ENCODE data around the gene POLR2L. TPM values are rescaled to one million over a fixed set of nuclear protein-coding genes. Genes with fewer than 3 reads are reported as not detected.

The POLR2L gene
- total RNA-seq, 1 donor from 2014 or later: 298 TPM

DNA sequence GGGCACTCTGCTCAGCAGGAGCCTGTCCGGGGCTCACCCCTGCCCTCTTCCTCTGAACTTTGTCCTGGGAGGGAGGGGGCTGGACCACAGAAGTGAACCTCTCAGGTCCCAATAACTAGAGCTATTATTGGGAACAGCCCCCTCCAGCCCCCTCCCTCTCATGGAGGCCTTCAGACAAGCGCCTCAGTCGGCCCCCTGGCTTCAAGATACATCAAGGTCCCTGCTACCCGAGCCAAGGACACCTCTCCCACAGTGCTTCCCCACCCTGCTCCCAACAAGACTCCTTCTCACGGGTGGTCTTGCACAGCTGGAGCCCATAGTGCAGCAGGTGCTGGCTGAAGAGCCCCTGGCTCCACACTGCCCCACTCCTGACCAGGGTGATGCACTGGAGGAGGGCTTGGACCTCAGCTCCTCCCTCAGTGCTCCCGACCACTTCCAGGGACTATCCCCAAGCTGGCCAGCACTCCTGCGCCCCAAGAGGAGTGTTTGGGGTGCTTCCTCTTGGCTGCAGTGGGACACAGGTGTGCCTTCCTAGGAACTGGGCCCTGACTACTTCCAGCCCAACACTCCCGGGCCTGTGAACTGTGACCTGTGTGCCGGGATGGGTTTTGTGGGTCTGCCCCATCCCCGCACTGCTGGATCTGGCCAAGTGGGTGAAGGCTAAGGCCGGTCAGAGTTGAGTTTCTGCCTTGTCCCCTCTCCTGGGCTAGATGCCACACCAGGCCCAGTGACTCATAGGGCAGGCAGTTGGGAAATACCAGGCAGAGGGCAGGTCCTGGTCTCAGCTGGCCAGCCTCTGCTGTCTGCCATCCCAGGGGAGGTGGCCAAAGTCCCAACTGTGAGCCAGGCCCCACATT, 21.4 kb downstream of the POLR2L start:
- intact Hi-C loops (cut with DNase I): no loop called here
- DNase-seq (ENCODE audit: missing footprints) (peak; percentile 90), ATAC-seq (peak; percentile 62)

DNA sequence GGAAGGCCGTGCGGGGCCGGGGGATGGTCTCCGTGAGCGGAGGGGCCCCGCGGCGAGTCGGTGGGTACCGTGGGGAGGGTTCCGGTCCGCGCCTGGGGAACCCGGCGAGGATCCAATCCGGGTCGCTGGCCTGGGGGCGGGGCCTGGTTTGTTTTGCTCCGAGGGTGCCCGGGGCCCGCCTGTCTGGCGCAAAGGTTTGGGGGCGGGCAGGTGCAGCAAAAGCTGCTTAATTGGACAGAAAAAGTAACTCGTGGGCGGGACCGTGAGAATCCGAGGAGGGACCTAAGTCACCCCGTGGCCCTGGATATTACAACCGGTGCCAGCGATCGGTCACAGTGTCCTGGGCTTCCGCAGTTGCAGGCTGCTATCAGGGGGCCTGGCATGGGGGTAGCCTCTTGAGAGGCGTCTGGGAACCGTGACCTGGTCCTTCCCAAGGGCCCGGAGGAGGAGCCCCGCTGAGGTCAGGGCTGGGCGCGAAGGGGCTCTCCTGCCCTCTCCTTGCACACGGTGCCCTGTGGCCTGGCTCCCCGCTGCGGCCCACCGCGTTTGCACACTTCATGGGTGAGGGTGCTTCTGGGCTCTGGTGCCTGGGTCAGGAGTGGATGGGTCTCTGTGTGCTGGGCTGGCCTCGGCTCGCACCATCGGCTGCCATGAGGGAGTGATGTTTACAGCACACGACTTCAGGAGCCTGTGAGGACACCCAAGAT, 22.2 kb downstream of the POLR2L start:
- intact Hi-C loops (cut with DNase I): no loop called here
- ATAC-seq: peak; percentile 61
- DNase-seq (ENCODE audit: missing footprints): peak; percentile 95

DNA sequence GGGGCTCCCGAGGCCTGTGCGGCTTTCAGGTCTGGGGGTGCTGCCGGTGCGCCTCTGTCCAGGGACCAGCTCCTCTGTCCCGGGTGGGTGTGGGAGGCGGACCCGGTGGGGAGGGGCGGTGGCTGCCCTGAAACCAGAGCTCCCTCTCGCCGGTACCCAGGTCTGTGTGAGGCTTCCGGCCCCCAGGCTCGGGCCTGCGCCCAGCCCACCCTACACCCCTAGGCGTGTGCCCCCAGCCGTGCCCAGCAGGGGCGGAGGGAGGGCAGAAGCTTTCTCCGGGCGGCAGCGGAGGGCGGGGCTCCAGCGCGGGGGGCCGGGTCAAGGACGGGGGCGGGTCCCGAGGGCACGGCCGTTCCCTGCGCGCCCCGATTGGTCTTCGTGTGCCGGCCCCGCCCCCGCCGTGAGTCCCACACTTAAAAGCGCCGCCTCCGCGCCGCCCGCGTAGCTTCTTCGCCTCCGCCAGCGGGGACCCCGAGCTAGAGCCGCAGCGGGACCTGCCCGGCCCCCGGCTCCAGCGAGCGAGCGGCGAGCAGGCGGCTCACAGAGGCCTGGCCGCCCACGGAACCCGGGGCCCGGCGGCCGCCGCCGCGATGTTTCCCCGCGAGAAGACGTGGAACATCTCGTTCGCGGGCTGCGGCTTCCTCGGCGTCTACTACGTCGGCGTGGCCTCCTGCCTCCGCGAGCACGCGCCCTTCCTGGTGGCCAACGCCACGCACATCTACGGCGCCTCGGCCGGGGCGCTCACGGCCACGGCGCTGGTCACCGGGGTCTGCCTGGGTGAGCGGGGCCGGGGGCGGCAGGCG, 23.0 kb downstream of the POLR2L start:
- ATAC-seq (peak; percentile 83), DNase-seq (ENCODE audit: missing footprints) (peak; percentile 98)
- intact Hi-C loops (cut with DNase I): no loop called here

DNA sequence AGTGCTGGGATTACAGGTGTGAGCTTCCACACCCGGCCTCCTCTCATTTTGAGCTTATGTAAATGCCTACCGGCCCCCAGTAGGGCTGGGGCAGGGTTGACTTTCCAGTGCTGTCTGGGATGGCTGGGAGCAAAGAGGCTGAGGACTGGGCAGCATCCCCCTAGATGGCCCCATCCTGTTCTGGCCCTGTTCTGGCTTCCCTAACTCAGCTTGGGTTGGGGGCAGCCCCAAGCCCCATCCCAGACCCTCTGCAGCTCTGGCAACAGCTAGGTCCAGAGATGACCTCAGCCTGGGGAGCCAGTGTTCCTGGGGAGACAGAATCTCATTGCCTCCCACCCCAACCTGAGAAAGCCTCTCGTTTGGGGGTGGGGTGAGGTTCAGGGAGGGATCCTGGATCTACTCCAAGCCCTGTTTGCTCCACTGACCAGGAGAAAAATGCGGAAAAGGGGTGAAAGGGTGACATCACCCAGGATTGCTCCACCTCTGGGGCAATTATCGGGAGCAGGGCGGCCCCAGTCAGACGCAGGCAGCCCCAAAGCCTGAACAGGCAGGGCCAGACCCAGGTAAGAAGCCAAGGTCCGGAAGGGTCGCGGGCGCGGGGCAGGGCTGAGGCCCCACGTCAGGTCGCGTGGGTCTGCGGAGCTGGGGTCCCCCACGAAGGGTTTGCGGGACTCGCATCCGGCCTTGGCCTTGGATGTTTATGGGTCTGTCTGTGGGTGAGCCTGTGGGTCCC, 23.8 kb downstream of the POLR2L start, which contains the start of gene PNPLA2:
Gene PNPLA2 (plus strand): TSS at position 519 of the 733 bp plus-strand sequence. CDS start 805 bp downstream, outside the sequence.
- no peak for ATAC-seq
- DNase-seq (ENCODE audit: missing footprints): peak; percentile 75
- intact Hi-C loops (cut with DNase I): no loop called here

DNA sequence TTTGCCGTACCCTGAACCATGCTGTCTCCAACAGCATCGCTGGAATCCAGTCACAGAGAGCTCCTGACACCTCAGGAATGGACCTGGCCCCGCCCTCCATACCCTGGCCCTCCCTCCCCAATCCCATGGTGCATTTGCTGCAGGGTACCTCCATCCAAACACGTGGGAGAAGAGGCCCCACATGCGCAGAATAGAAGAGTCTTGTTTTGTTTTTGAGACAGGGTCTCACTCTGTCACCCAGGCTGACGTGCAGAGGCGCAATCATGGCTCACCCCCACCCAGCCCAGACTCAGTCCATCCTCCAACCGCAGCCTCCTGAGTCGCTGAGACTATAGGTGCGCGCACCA, 25.9 kb downstream of the POLR2L start:
- intact Hi-C loops (cut with DNase I): no loop called here

DNA sequence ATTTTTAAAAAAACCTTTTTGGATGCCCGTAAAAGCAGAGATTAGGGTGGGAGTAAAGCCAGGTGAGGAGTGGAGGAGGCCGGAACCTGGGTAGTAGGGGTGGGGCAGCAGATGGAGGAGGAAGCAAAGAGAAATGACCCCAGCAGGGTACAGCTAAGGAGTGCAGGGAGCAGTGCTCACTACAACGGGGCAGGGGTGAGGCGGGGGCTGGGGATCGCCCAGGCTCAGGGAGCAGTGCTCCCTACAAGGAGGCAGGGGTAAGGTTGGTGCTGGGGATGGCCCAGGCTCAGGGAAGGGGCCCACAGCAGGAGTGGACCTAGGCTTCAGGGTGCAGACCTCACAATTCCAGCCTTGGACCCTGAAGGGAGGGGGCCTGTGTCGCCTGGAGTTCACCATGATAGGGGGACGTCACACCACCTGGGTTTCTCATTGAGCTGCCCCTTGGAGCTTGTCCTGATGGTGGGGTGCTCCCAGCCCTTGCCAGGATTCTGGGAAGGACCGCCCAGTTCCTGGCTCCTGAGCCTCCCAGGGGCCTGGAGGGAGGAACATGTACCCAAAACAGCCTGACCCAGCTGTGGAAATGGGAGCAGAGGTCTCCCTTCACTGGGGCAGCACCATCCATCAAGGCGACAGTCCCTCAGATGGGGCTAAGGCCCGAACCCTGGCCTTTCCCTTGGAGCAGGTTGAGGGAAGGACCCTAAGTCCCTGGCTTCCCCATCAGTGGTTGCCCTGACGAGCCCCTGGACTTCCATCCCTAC, 26.5 kb downstream of the POLR2L start:
- DNase-seq (ENCODE audit: missing footprints) (no peak), ATAC-seq (no peak)
- intact Hi-C loops (cut with DNase I): no loop called here

More for the DNA sequence above, 25.9 kb downstream of the POLR2L start:
- ATAC-seq (no peak), DNase-seq (ENCODE audit: missing footprints) (no peak)

DNA sequence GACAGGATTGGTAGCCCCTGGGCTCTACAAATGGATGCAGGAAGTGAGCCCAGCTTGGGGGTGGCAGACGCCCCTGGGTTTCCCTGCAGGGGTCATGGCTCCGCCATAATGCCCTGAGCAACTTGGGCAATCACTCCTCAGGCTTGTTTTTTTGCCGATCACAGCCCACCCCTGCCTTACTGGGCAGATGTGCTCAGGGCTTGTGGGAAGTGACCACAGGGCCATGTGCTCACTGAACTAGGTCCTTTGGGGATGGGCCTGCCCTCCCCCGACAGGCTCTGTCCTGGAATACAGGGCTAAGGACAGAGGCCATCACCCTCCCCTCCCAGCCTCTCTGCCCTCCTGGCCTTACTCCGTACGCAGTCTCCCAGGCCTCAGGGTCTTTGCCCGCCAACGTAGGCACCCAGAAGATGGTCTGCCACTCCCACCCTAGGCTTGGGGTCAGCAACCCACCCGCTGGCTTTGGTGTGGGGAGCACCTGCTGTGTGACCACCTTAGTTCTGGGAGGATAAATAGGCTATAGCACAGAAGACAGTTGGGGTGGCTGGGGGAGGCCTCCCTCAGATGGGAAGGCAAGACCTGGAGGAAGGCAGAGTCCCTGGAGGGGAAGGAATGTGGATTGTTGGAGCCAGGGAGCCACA, 28.8 kb downstream of the POLR2L start:
- ATAC-seq (no peak), DNase-seq (ENCODE audit: missing footprints) (no peak)
- intact Hi-C loops (cut with DNase I): no loop called here

DNA sequence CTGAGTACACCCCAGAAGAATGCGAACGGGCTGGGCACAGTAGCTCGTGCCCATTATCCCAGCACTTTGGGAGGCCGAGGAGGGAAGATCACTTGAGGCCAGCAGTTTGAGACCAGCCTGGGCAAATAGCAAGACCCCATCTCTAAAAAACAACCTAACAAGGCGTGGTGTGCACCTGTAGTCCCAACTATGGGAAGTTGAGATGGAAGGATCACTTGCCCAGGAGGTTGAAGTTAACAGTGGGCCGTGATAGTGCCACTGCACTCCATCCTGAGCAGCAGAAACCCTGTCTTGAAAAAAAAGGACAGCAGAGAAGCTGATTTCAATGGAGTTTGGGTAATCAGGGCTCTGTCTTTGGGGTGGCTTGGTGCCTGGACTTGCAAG, 29.3 kb downstream of the POLR2L start:
- intact Hi-C loops (cut with DNase I): no loop called here
- DNase-seq (ENCODE audit: missing footprints): no peak
- no peak for ATAC-seq

DNA sequence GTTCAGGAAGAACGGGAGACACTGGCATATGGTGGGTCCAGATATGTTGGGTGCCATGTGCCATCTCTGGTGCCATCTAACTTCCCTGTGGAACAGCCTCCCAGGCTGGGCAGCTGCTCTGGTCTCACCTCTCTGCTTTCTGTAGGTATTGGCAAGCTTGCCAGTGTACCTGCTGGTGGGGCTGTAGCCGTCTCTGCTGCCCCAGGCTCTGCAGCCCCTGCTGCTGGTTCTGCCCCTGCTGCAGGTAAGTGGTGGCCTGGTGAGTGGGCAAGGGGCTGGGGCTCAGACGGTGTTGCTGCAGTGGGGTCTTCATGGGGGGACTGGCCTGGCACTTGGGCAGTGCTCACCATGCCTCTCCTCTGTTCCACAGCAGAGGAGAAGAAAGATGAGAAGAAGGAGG, 29.9 kb downstream of the POLR2L start:
- ATAC-seq: no peak
- intact Hi-C loops (cut with DNase I): no loop called here
- no peak for DNase-seq (ENCODE audit: missing footprints)

DNA sequence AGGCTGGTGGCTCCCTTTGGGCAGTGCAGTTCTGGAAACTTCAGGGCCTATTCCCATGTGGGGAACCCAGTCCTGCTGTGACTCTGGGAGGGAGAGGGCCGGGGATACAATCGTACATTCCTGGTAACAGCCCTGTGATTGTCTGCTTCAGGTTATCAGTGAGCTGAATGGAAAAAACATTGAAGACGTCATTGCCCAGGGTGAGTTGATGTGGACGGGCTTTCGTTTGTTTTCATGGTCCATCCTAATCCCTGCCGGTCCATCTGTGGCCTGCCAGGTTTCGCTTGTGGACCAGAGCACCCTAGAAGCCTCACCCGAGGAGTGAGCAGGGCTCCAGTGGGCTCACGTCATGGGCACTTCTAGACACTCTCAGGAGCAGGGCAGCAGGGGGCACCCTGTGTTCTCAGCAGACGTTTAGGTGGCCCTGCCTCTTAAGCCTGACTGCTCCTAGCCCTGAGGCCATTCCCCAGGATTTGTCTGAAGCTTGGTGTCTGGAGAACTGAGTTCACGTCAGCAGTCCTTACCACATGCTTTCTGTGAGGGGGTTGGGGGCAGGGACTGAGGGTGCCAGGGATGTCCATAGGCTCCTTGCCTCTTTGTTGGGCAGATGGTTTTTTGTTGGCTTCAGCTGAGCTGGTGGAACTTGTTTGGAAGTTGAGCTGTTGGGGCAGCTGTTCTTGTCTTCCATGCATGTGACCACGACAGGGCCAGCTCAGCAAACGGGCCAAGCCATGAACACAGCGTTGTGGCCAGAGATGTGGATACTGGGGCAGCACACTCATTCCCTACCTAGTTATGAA, 30.7 kb downstream of the POLR2L start:
- DNase-seq (ENCODE audit: missing footprints) (no peak), ATAC-seq (no peak)
- intact Hi-C loops (cut with DNase I): no loop called here

DNA sequence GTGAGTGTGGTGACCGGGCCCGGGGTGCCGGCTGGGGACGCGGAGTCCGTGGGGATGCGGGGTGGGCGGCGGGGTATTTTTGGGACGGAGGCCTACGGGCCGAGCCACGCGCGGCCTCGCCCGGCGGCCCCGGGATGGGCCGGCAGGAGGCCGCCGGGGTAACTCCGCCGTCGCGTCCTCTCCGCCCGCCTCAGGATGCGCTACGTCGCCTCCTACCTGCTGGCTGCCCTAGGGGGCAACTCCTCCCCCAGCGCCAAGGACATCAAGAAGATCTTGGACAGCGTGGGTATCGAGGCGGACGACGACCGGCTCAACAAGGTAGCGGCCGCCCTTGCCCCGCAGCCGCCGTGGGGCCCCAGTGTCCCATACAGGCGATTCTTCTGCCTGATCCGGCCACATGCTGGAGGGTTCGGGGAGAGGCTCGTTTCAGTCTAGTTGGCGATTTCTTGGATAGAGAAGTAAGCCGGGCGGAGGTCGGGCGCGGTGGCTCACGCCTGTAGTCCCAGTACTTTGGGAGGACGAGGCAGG, 32.2 kb downstream of the POLR2L start:
- DNase-seq (ENCODE audit: missing footprints) (peak; percentile 63), ATAC-seq (no peak)
- intact Hi-C loops (cut with DNase I): no loop called here

DNA sequence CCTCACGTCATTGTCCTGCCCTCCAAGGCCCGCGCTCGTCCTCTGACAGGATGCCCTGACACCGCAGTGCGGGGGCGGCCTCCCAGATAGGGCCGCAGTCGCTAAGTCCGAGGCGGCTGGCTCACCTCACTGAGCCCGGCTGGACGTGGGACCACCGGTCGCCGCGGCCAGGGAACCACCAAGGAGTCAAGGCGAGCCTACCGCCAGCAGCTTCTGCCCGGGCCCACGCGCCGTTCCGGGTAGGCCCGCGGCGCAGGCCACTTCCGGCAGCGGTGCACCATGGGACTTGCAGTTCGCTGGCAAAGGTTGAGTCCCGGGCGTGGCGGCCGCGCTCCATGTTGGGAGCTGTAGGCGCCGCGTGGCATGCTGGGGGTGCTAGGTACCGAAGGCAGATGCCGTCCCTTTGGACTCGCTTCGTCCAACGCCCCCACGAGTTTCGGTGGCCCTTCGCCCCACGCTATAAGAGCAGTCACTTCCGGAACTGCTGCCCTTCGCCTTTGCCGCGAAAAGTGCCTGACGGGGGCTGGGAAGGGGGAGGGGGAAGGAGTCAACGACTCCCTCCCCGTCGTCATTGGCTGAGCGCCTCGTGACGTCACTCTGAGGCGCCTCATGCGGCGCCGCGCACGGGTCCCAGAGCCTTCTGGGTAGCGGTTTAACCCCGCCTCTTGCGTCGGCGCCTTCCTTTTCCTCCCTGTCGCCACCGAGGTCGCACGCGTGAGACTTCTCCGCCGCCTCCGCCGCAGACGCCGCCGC, 32.9 kb downstream of the POLR2L start, which contains the start of gene RPLP2:
Gene RPLP2 (plus strand): TSS at position 681 of the 753 bp plus-strand sequence. CDS start 268 bp downstream, outside the sequence.
- ATAC-seq (peak; percentile 93), DNase-seq (ENCODE audit: missing footprints) (peak; percentile 100)
- intact Hi-C loops (cut with DNase I): loop anchor here (5.0 kb wide), 1 partner anchor 33 kb away; the partner anchor contains the start of genes POLR2L and TSPAN4

DNA sequence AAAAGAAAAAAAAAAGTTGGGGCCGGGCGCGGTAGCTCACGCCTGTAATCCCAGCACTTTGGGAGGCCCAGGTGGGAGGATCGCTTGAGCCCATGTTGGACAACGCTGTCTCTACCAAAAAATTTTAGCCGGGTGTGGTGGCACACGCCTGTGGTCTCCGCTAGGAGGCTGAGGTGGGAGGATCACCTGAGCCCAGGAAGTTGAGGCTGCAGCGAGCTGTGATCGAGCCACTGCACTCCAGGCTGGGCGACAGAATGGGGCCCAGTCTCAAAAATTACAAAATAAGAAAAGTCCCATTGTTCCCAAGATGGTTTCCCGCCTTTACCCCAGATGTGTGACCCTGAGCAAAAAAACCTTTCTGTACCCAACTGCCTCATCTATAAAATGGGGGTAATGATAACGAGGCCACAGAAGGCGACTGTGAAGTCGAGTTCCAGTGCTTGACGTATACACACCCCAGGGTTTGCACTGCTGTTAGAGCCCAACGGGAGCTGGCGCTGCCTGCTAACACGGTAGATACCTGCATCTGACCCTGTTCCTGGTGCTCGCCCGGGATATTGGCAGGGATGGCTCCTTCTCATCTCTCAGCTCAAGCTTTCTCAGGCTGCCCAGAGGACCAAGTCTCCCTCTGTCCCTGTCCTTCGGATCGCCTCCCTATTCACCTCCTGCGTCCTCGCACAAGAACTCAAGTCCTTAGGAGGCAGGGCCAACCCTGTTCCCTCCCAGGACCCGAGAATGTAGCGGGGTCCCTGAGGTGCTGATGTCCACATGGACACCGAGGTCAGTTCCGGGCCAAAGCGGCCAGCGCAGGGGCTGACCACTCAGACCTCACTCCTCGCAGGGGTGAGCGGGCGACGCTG, 33.7 kb downstream of the POLR2L start:
- intact Hi-C loops (cut with DNase I): loop anchor here (5.0 kb wide), 1 partner anchor 34 kb away; the partner anchor contains the start of genes POLR2L and TSPAN4
- DNase-seq (ENCODE audit: missing footprints): no peak
- ATAC-seq: no peak

DNA sequence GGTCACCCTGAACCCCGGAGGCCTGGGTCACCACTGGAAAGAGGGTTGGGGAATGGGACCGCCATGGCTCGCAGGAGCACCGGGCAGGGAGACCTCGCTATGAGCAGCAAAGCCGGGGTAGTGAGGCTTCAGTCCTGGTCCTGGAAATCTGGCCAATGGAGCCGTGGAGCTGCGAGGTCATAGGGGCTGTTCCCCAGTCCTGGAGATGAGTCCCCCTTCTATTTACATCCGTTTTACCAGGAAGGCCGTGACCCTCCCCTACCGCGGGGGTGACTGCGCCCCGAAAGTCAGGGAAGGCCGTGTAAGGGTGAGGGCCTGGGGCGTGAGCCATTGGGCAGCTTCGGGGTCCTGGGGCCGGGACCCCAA, 37.7 kb downstream of the POLR2L start:
- no peak for ATAC-seq
- intact Hi-C loops (cut with DNase I): no loop called here
- DNase-seq (ENCODE audit: missing footprints): no peak
